ENCODE data around the gene TSPAN9. TPM values are rescaled to one million over a fixed set of nuclear protein-coding genes. Genes with fewer than 3 reads are reported as not detected.
A peak's percentile ranks its signal among the peaks of the same experiment; 100 is the strongest.

The TSPAN9 gene
- total RNA-seq, 2 donors from 2014 or later, result 39.5 to 50.2 TPM

- H3K4me3 ChIP-seq, result no peak overlapping the region
- ATAC-seq (ENCODE audit: insufficient number of reproducible peaks, low FRiP score, low read depth), result no peak
- H3K9me3 ChIP-seq, result no peaks in the 10 kb centered on the region
- peak overlapping the region; percentile 80 to 90 for H3K27ac ChIP-seq
- no peaks in the 10 kb centered on the region for H3K36me3 ChIP-seq
- DNase-seq (ENCODE audit: low spot score), result no peak
- no peaks in the 10 kb centered on the region for H3K27me3 ChIP-seq (replicated peaks; ENCODE audit: insufficient read depth)
- TF ChIP-seq CTCF (IDR thresholded peaks at IDR 0.05), result no peak
- peaks cover 11 to 32% of the 10 kb centered on the region in 2 donors for H3K4me1 ChIP-seq (ENCODE audit: control insufficient read depth in 1 of 2, low read depth in 2 of 2)
Measured at GRCh38 chr12:3157581-3158323, 80.6 kb downstream of the TSPAN9 start.

- Histone ChIP-seq H3K27me3 (replicated peaks; ENCODE audit: insufficient read depth) (no peaks in the 10 kb centered on the region), H3K4me3 (peak overlapping the region; percentile 35), H3K4me1 (ENCODE audit: control insufficient read depth in 1 of 2, low read depth in 2 of 2) (peaks cover 11 to 29% of the 10 kb centered on the region in 2 donors), H3K36me3 (no peaks in the 10 kb centered on the region), H3K27ac (peak overlapping the region; percentile 80 to 90), H3K9me3 (no peaks in the 10 kb centered on the region)
- TF ChIP-seq CTCF (IDR thresholded peaks at IDR 0.05), result no peak
- ATAC-seq (ENCODE audit: insufficient number of reproducible peaks, low FRiP score, low read depth), result no peak
- DNase-seq (ENCODE audit: low spot score), result peak; percentile 28
Measured at GRCh38 chr12:3158851-3159465, 81.8 kb downstream of the TSPAN9 start.

- TF ChIP-seq CTCF (IDR thresholded peaks at IDR 0.05), result no peak
- H3K27me3 ChIP-seq (replicated peaks; ENCODE audit: insufficient read depth), result no peaks in the 10 kb centered on the region
- H3K27ac ChIP-seq, result no peak overlapping the region
- H3K9me3 ChIP-seq, result no peaks in the 10 kb centered on the region
- no peaks in the 10 kb centered on the region for H3K36me3 ChIP-seq
- ATAC-seq (ENCODE audit: insufficient number of reproducible peaks, low FRiP score, low read depth) (no peak), DNase-seq (ENCODE audit: low spot score) (no peak)
- H3K4me3 ChIP-seq, result no peak overlapping the region
- peaks cover 11 to 29% of the 10 kb centered on the region in 2 donors for H3K4me1 ChIP-seq (ENCODE audit: control insufficient read depth in 1 of 2, low read depth in 2 of 2)
Measured at GRCh38 chr12:3160081-3160480, 82.9 kb downstream of the TSPAN9 start.

- no peak for DNase-seq (ENCODE audit: low spot score)
- no peak for ATAC-seq (ENCODE audit: insufficient number of reproducible peaks, low FRiP score, low read depth)
- TF ChIP-seq CTCF (IDR thresholded peaks at IDR 0.05), result no peak
Measured at GRCh38 chr12:3161861-3162260, 84.7 kb downstream of the TSPAN9 start.

GRCh38 chr12:3164454-3165077 is 87.4 kb downstream of the TSPAN9 start:
- ATAC-seq (ENCODE audit: insufficient number of reproducible peaks, low FRiP score, low read depth), result no peak
- peaks cover 5 to 7% of the 10 kb centered on the region in 2 donors for H3K4me1 ChIP-seq (ENCODE audit: control insufficient read depth in 1 of 2, low read depth in 2 of 2)
- no peaks in the 10 kb centered on the region for H3K36me3 ChIP-seq
- no peaks in the 10 kb centered on the region for H3K9me3 ChIP-seq
- no peak overlapping the region for H3K4me3 ChIP-seq
- no peak for TF ChIP-seq CTCF (IDR thresholded peaks at IDR 0.05)
- DNase-seq (ENCODE audit: low spot score), result no peak
- H3K27ac ChIP-seq, result no peak overlapping the region
- H3K27me3 ChIP-seq (replicated peaks; ENCODE audit: insufficient read depth), result no peaks in the 10 kb centered on the region

More at GRCh38 chr12:3161861-3162260, 84.7 kb downstream of the TSPAN9 start:
- Histone ChIP-seq H3K36me3 (no peaks in the 10 kb centered on the region), H3K4me1 (ENCODE audit: control insufficient read depth in 1 of 2, low read depth in 2 of 2) (peaks cover 11 to 29% of the 10 kb centered on the region in 2 donors), H3K9me3 (no peaks in the 10 kb centered on the region), H3K27me3 (replicated peaks; ENCODE audit: insufficient read depth) (no peaks in the 10 kb centered on the region), H3K4me3 (no peak overlapping the region), H3K27ac (no peak overlapping the region)

All from thoracic aorta (tissue), 2 donors.